Measurements from ENCODE around the gene UBA3. TPM values are rescaled to one million over a fixed set of nuclear protein-coding genes. Genes with fewer than 3 reads are reported as not detected.
A peak's percentile ranks its signal among the peaks of the same experiment; 100 is the strongest.

UBA3 gene
- total RNA-seq, 1 donor from 2014 or later: 84.2 TPM

- DNase-seq: no peak
- Histone ChIP-seq H3K27me3 (ENCODE audit: low read depth) (no peaks in the 10 kb centered on the region), H3K27ac (replicated peaks) (peak overlapping the region; percentile 2), H3K4me1 (peaks cover 17% of the 10 kb centered on the region), H3K9me3 (replicated peaks) (no peaks in the 10 kb centered on the region), H3K36me3 (peaks cover 90% of the 10 kb centered on the region), H3K4me3 (no peak overlapping the region)
- intact Hi-C loops (cut with micrococcal nuclease): no loop called here
- TF ChIP-seq CTCF (IDR thresholded peaks at IDR 0.05; ENCODE audit: borderline replicate concordance): no peak
Measured at GRCh38 chr3:69005791-69006482, 74.2 kb downstream of the UBA3 start.

DNA sequence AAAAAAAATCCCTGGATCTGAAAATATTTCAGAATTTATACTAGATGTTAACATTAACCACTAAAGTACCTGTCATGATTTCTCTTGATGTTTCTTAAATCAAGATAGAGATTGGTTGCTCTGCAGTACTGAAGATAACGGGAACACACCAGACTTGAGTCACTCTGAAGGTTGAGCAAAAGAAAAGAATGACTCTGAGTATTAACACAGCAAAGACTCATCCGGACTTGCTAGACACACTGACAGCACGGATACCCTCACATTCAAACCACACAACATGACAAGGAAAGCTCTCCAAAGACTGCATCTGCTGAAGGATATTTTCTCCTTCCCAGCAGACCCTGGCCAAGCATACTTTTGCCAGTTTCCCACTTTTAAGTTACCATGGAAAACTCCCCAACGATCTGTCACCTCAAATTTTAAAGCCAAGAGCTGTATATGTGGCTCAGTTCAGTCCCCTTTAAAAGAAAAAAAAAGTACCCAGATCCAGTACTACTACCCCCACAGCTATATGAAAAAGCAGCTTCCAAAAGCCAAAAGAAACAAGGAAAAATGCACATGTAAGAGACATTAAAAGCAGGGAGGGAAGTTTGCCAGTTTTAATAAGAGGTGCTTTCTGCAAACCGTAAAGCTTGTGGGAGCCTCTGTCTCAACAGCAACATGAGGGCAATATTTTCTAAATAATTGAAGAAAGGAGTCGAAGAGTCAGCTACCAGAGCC, 74.9 kb downstream of the UBA3 start:
- DNase-seq: no peak
- H3K27ac ChIP-seq (replicated peaks): peak overlapping the region; percentile 2
- TF ChIP-seq CTCF (IDR thresholded peaks at IDR 0.05; ENCODE audit: borderline replicate concordance): no peak
- no peaks in the 10 kb centered on the region for H3K9me3 ChIP-seq (replicated peaks)
- H3K4me1 ChIP-seq: peaks cover 11% of the 10 kb centered on the region
- no peak overlapping the region for H3K4me3 ChIP-seq
- intact Hi-C loops (cut with micrococcal nuclease): no loop called here
- no peaks in the 10 kb centered on the region for H3K27me3 ChIP-seq (ENCODE audit: low read depth)
- H3K36me3 ChIP-seq: peaks cover 91% of the 10 kb centered on the region

Small RNAs within 50 kb of the gene (microRNA-seq; reads per million reads assigned to microRNA genes)
- gene MIR3136: 0.94 reads per million

Other genes starting within 250 kb of the UBA3 start
- gene TAFA4, start 147.8 kb downstream of the UBA3 start, total RNA-seq: not detected
- 28.2 TPM for gene EOGT, start 66.7 kb downstream of the UBA3 start, total RNA-seq
- gene TMF1, start 28.0 kb downstream of the UBA3 start, total RNA-seq: 21.0 TPM
- 193 TPM for gene ARL6IP5, start 4.6 kb upstream of the UBA3 start, total RNA-seq
- 154 TPM for gene LMOD3, start 42.2 kb upstream of the UBA3 start, total RNA-seq